A673 (cell line): ENCODE results near the gene MED31. TPM values are rescaled to one million over a fixed set of nuclear protein-coding genes. Genes with fewer than 3 reads are reported as not detected.

Source experiments
- BruUV-seq: library from RNA; stranded (reverse); fragments of 400-500 nt; replicated peaks from 2 replicates; lab custom pipeline; 2021; lab: Mats Ljungman, UMichigan
- CTCF ChIA-PET: fragments of 300-600 bp; sonication (Branson Sonifier 250); formaldehyde crosslinking; loops from one replicate; lab custom pipeline; 2022; ENCODE audit warnings: antibody characterized with exemption; lab: Charles Lee
- POLR2A ChIA-PET: fragments of 300-600 bp; sonication (Branson Sonifier 250); formaldehyde crosslinking; loops from one replicate; lab custom pipeline; 2022; ENCODE audit warnings: antibody characterized with exemption; ENCODE audit not compliant: low non-redundant PET; lab: Charles Lee
- DNase-seq: peaks from one replicate; pipeline ENCODE4 v3.0.0-alpha.2; 2015; ENCODE audit warnings: low spot score
- H3K27ac ChIP-seq: fragments of 200-600 bp; sonication (generic); 2 replicates; pipeline ENCODE4 v1.5.1; 2016; ENCODE audit warnings: mixed run types, low read depth, mild to moderate bottlenecking, mixed read lengths, antibody characterized with exemption, low read length; ENCODE audit not compliant: poor library complexity, severe bottlenecking
- H3K27me3 ChIP-seq: fragments of 200-600 bp; sonication (generic); replicated peaks from 2 replicates; pipeline ENCODE4 v1.6.1; 2017; ENCODE audit warnings: mixed run types, low read depth, mild to moderate bottlenecking, mixed read lengths, antibody characterized with exemption, low read length; ENCODE audit not compliant: insufficient read depth, poor library complexity
- H3K36me3 ChIP-seq: fragments of 200-600 bp; sonication (generic); 2 replicates; pipeline ENCODE4 v1.6.1; 2016; ENCODE audit warnings: mixed run types, mild to moderate bottlenecking, mixed read lengths, antibody characterized with exemption, low read length; ENCODE audit not compliant: insufficient read depth, poor library complexity, severe bottlenecking
- H3K4me1 ChIP-seq: fragments of 200-600 bp; sonication (generic); 2 replicates; pipeline ENCODE4 v1.6.1; 2017; ENCODE audit warnings: mixed run types, mild to moderate bottlenecking, mixed read lengths, antibody characterized with exemption, low read length; ENCODE audit not compliant: insufficient read depth, poor library complexity, severe bottlenecking
- H3K4me3 ChIP-seq: fragments of 200-600 bp; sonication (generic); 2 replicates; pipeline ENCODE4 v1.5.1; 2016; ENCODE audit warnings: low read depth, mixed run types, mild to moderate bottlenecking, mixed read lengths, low read length; ENCODE audit not compliant: poor library complexity, severe bottlenecking
- H3K9me3 ChIP-seq: fragments of 200-600 bp; sonication (generic); 2 replicates; pipeline ENCODE4 v1.6.1; 2016; ENCODE audit warnings: mixed run types, low read depth, mild to moderate bottlenecking, mixed read lengths, antibody characterized with exemption, low read length; ENCODE audit not compliant: poor library complexity, severe bottlenecking
- EZH2 ChIP-seq: fragments of 200-600 bp; sonication (generic); IDR thresholded peaks from 2 replicates; pipeline ENCODE4 v1.6.1; 2017; ENCODE audit warnings: borderline replicate concordance, low read depth, mild to moderate bottlenecking, mixed read lengths, antibody characterized with exemption, low read length; ENCODE audit not compliant: poor library complexity, severe bottlenecking
- intact Hi-C: fragments of 100-400 bp; cut with micrococcal nuclease; formaldehyde crosslinking; loops from one replicate; pipeline ENCODE4 v1.10.0; 2022; ENCODE audit not compliant: unreplicated experiment
- total RNA-seq: library from RNA; stranded (reverse); gene quantifications from 2 replicates; pipeline ENCODE4 v1.2.3, GENCODE V29; 2021
- TF ChIP-seq, protein P1 (sequence below): fragments of 300-800, 200-600 bp; sonication (generic); conservative IDR thresholded peaks from 2 replicates; pipeline ENCODE4 v1.5.1; 2017; ENCODE audit warnings: low read depth, mild to moderate bottlenecking, antibody characterized with exemption, low read length, moderate library complexity, mixed read lengths

MED31 gene
- total RNA-seq, 1 experiment from 2014 or later = 27.9 TPM

DNA sequence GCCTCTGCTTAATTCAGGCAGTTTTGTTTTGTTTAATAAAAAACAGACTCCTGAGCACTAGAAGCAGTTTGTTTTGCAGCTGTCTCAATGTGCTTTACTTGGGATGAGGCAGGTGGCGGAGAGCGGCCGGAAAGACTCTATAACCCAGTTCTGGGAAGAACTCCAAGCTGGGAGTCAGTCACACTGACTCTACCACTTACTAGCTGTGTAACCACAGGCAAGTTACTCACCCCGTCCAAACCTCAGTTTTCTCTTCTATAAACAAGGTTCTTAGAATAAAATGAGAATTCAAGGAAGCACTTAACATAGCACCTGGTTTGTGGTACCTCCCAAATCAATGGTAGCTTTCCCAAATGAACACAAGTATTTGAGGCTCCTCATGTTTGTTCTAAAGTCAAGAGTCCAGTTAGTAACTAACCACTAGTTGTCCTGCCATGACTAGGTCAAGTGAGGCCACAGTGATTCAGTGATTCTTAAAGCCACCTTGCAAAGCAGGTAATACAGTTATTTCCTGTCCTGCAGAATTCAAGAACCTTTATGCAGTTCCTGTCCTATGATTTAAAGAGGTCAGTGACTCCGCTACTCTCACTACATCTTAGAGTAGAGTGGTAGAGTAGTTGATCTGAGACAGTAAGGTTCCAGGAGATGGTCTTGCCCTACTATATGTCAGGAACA lies 7.8 kb downstream of the MED31 start:
- Histone ChIP-seq H3K27ac (no peak overlapping the region), H3K4me1 (peaks cover 18% of the 10 kb centered on the region), H3K4me3 (no peak overlapping the region), H3K36me3 (peaks cover 41% of the 10 kb centered on the region), H3K9me3 (no peaks in the 10 kb centered on the region), H3K27me3 (no peaks in the 10 kb centered on the region)
- no TSS peak for BruUV-seq
- ChIA-PET CTCF (no interaction called here), POLR2A (no interaction called here)
- no peak for TF ChIP-seq EZH2
- TF ChIP-seq, protein P1, sequence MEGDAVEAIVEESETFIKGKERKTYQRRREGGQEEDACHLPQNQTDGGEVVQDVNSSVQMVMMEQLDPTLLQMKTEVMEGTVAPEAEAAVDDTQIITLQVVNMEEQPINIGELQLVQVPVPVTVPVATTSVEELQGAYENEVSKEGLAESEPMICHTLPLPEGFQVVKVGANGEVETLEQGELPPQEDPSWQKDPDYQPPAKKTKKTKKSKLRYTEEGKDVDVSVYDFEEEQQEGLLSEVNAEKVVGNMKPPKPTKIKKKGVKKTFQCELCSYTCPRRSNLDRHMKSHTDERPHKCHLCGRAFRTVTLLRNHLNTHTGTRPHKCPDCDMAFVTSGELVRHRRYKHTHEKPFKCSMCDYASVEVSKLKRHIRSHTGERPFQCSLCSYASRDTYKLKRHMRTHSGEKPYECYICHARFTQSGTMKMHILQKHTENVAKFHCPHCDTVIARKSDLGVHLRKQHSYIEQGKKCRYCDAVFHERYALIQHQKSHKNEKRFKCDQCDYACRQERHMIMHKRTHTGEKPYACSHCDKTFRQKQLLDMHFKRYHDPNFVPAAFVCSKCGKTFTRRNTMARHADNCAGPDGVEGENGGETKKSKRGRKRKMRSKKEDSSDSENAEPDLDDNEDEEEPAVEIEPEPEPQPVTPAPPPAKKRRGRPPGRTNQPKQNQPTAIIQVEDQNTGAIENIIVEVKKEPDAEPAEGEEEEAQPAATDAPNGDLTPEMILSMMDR = no peak
- intact Hi-C loops = loop anchor here (10.0 kb wide), 1 partner anchor 169 kb away; no protein-coding TSS in a partner anchor
- no peak for DNase-seq

DNA sequence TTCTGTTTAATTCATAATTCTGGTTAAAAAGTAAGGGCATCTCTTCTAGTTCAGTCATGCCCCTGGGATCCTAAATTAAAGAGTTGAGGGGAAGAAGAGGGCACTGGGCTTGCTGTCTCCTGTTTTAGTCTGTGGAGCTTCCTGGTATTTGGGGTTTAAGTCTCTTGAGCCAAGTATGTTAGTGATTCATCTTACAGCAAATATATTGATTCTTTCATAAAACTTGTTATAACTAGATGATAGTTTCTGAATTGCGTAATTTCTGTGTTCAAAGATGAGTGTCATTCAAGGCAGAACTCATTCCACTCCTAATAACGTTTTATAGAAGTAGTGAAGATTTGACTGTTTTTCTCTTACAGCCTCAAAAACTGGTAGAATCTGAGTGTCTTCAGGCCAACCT lies 8.8 kb downstream of the MED31 start:
- ChIA-PET POLR2A (no interaction called here), CTCF (no interaction called here)
- H3K27me3 ChIP-seq = no peaks in the 10 kb centered on the region
- no peak overlapping the region for H3K27ac ChIP-seq
- peaks cover 31% of the 10 kb centered on the region for H3K36me3 ChIP-seq
- peaks cover 19% of the 10 kb centered on the region for H3K4me1 ChIP-seq
- no peaks in the 10 kb centered on the region for H3K9me3 ChIP-seq
- no peak overlapping the region for H3K4me3 ChIP-seq
- no peak for TF ChIP-seq EZH2
- TF ChIP-seq, protein P1 = no peak
- intact Hi-C loops = loop anchor here (10.0 kb wide), 1 partner anchor 168 kb away; no protein-coding TSS in a partner anchor
- DNase-seq = no peak
- BruUV-seq = no TSS peak

DNA sequence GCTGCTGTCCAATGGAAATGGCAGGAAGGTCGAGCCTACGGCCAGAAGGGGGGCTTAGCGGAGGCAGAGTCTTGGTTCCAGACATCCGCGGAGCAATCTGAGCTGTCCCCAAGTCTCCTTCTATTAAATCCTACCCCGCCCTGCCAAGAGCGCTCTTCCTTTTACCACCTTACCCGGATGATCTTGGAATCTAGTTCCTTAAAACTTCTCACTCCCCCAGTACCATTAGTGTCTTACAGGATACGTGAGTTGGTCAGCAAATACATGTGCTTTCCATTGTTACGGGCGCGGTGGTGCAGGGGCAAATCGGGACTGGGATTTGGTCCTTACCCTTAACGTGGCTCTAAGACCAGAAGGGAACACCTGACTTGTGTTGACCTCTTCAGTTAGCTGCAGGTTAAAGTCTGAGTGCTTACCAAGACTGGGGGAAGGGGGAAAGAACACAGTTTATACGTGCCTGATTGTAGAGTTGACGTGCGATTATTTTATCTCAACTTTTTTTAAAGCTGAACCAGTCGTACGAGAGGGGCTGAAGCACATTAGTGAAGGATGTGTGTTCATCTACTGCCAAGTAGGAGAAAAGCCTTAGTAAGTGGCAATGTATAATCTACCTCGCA lies 10.1 kb downstream of the MED31 start:
- H3K36me3 ChIP-seq = peaks cover 24% of the 10 kb centered on the region
- peak overlapping the region; percentile 78 for H3K4me3 ChIP-seq
- peak overlapping the region; percentile 95 for H3K27ac ChIP-seq
- POLR2A ChIA-PET = no interaction called here
- no peaks in the 10 kb centered on the region for H3K9me3 ChIP-seq
- DNase-seq = peak; percentile 48
- CTCF ChIA-PET = no interaction called here
- H3K4me1 ChIP-seq = peaks cover 19% of the 10 kb centered on the region
- TSS peak; percentile 70 for BruUV-seq
- no peak for TF ChIP-seq EZH2
- TF ChIP-seq, protein P1 = no peak
- H3K27me3 ChIP-seq = no peaks in the 10 kb centered on the region
- intact Hi-C loops = loop anchor here (10.0 kb wide), 1 partner anchor 167 kb away; no protein-coding TSS in a partner anchor
